Measurements from ENCODE around the gene SOD3. TPM values are rescaled to one million over a fixed set of nuclear protein-coding genes. Genes with fewer than 3 reads are reported as not detected.

Gene SOD3
- total RNA-seq, 4 donors from 2014 or later: 199 to 801 (median 448) TPM

GRCh38 chr4:24792552-24792951 is 2.8 kb upstream of the SOD3 start:
- TF ChIP-seq POLR2A (IDR thresholded peaks at IDR 0.05): no peak
- no peak for TF ChIP-seq POLR2AphosphoS5 (IDR thresholded peaks at IDR 0.05)
- no peak for TF ChIP-seq EP300 (IDR thresholded peaks at IDR 0.05)
- TF ChIP-seq, protein P1, sequence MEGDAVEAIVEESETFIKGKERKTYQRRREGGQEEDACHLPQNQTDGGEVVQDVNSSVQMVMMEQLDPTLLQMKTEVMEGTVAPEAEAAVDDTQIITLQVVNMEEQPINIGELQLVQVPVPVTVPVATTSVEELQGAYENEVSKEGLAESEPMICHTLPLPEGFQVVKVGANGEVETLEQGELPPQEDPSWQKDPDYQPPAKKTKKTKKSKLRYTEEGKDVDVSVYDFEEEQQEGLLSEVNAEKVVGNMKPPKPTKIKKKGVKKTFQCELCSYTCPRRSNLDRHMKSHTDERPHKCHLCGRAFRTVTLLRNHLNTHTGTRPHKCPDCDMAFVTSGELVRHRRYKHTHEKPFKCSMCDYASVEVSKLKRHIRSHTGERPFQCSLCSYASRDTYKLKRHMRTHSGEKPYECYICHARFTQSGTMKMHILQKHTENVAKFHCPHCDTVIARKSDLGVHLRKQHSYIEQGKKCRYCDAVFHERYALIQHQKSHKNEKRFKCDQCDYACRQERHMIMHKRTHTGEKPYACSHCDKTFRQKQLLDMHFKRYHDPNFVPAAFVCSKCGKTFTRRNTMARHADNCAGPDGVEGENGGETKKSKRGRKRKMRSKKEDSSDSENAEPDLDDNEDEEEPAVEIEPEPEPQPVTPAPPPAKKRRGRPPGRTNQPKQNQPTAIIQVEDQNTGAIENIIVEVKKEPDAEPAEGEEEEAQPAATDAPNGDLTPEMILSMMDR (IDR thresholded peaks at IDR 0.05): no peak
- WGBS, 2 donors (ENCODE audit: low coverage in 1 of 2): 35 to 75% methylated on average over 3 to 4 of the region's 4 CpGs
- Histone ChIP-seq H3K27me3 (no peaks in the 10 kb centered on the region), H3K4me1 (peaks cover 0 to 41% (median 10%) of the 10 kb centered on the region in 3 donors), H3K27ac (no peak overlapping the region), H3K9me3 (no peaks in the 10 kb centered on the region), H3K36me3 (no peaks in the 10 kb centered on the region), H3K4me3 (no peak overlapping the region)
- ATAC-seq: no peak

GRCh38 chr4:24793219-24794005 is 2.0 kb upstream of the SOD3 start:
- H3K4me1 ChIP-seq: peaks cover 0 to 50% (median 10%) of the 10 kb centered on the region in 3 donors

GRCh38 chr4:24794051-24794450 is 1.3 kb upstream of the SOD3 start:
- no peaks in the 10 kb centered on the region for H3K36me3 ChIP-seq
- no peak for ATAC-seq
- peak overlapping the region; percentile 93 to 97 (median 94) for H3K27ac ChIP-seq
- WGBS, 2 donors (ENCODE audit: low coverage in 1 of 2): 38 to 73% methylated on average over 4 of the region's 4 CpGs
- no peaks in the 10 kb centered on the region for H3K27me3 ChIP-seq
- peak overlapping the region in 1 of 2 donors; percentile 58 for H3K4me3 ChIP-seq
- no peak for TF ChIP-seq EP300 (IDR thresholded peaks at IDR 0.05)
- TF ChIP-seq, protein P1 (IDR thresholded peaks at IDR 0.05): no peak
- TF ChIP-seq POLR2A (IDR thresholded peaks at IDR 0.05): no peak
- H3K9me3 ChIP-seq: no peaks in the 10 kb centered on the region
- peaks cover 0 to 56% (median 10%) of the 10 kb centered on the region in 3 donors for H3K4me1 ChIP-seq

More at GRCh38 chr4:24793219-24794005, 2.0 kb upstream of the SOD3 start:
- peak overlapping the region; percentile 93 to 97 (median 94) for H3K27ac ChIP-seq
- no peaks in the 10 kb centered on the region for H3K36me3 ChIP-seq
- H3K9me3 ChIP-seq: no peaks in the 10 kb centered on the region
- no peak for TF ChIP-seq POLR2A (IDR thresholded peaks at IDR 0.05)
- TF ChIP-seq, protein P1 (IDR thresholded peaks at IDR 0.05): peak in 3 of 4 experiments; percentile 30 to 49 (median 36)
- TF ChIP-seq POLR2AphosphoS5 (IDR thresholded peaks at IDR 0.05): no peak
- no peak for TF ChIP-seq EP300 (IDR thresholded peaks at IDR 0.05)
- no peak for ATAC-seq
- no peak overlapping the region for H3K4me3 ChIP-seq
- 72 to 85% methylated on average over 7 to 8 of the region's 8 CpGs for WGBS, 2 donors (ENCODE audit: low coverage in 1 of 2)
- H3K27me3 ChIP-seq: no peaks in the 10 kb centered on the region

- Histone ChIP-seq H3K4me3 (peak overlapping the region; percentile 47 to 58), H3K36me3 (no peaks in the 10 kb centered on the region), H3K27ac (peak overlapping the region; percentile 93 to 97 (median 94)), H3K9me3 (no peaks in the 10 kb centered on the region), H3K27me3 (no peaks in the 10 kb centered on the region), H3K4me1 (peaks cover 0 to 59% (median 10%) of the 10 kb centered on the region in 3 donors)
- peak; percentile 34 for ATAC-seq
- WGBS, 2 donors (ENCODE audit: low coverage in 1 of 2): 6 to 10% methylated on average over 2 to 4 of the region's 10 CpGs
- TF ChIP-seq, protein P1 (IDR thresholded peaks at IDR 0.05): no peak
- TF ChIP-seq POLR2AphosphoS5 (IDR thresholded peaks at IDR 0.05): peak; percentile 97
These were observed 893 bp upstream of the SOD3 start for GRCh38 chr4:24794480-24794879.

All from gastroesophageal sphincter (tissue), 4 donors.